HK-2 (cell line): ENCODE results near the gene RPS8.
"Not testable (repeated sequence)": the region's sequence is repeated elsewhere in the genome, so short reads cannot be mapped to it uniquely, and the experiment has no call there.

Source experiments
- DNase-seq: peaks from one replicate; pipeline ENCODE4 v3.0.0-alpha.2; 2018; ENCODE audit not compliant: unreplicated experiment

Gene RPS8

DNA sequence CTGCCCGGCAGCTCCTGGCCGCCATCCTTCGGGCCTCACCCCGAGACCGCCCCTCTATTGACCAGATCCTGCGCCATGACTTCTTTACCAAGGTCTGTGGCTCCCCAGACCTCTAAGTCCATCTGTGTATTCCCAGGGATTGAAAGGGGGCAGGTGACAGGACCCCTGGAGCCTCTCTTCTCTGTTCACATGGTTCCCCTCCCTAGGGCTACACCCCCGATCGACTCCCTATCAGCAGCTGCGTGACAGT is 27.6 kb downstream of the RPS8 start:
- no peak for DNase-seq

DNA sequence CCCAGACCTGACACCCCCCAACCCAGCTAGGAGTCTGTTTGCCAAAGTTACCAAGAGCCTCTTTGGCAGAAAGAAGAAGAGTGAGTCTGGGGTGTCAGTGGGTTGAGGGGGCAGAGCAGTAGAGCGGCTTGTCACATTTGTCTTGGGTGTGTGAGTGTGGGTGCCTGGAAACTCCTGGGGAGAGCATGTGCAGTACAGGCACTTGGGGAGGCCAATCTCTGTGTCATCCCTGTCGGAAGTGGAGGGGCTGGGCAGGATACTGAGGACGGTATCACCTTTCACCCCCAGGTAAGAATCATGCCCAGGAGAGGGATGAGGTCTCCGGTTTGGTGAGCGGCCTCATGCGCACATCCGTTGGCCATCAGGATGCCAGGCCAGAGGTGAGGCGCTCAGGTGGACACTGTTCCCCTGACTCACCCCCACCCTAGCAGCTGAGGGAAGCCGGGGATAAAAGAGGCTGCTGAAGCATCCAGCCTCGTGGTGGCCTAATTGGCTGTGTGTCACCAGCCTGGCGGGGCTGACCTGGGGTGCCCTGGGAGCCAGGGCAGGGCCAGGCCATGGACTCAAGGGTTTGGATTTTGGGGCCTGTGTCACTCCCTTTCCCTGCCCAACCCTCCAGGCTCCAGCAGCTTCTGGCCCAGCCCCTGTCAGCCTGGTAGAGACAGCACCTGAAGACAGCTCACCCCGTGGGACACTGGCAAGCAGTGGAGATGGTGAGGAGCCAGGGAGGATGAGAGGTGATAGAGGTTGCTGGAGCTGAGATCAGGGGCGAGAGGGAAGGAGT is 28.2 kb downstream of the RPS8 start:
- DNase-seq, result no peak

DNA sequence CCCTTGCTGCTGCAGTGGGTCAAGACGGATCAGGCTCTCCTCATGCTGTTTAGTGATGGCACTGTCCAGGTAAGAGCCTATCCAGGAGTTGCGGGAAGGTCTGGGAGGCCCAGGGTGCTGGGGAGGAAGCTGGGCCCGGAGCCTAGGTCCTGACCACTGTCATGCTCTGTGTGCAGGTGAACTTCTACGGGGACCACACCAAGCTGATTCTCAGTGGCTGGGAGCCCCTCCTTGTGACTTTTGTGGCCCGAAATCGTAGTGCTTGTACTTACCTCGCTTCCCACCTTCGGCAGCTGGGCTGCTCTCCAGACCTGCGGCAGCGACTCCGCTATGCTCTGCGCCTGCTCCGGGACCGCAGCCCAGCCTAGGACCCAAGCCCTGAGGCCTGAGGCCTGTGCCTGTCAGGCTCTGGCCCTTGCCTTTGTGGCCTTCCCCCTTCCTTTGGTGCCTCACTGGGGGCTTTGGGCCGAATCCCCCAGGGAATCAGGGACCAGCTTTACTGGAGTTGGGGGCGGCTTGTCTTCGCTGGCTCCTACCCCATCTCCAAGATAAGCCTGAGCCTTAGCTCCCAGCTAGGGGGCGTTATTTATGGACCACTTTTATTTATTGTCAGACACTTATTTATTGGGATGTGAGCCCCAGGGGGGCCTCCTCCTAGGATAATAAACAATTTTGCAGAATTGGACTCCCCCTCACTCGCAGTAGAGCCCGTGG is 30.1 kb downstream of the RPS8 start:
- no peak for DNase-seq

DNA sequence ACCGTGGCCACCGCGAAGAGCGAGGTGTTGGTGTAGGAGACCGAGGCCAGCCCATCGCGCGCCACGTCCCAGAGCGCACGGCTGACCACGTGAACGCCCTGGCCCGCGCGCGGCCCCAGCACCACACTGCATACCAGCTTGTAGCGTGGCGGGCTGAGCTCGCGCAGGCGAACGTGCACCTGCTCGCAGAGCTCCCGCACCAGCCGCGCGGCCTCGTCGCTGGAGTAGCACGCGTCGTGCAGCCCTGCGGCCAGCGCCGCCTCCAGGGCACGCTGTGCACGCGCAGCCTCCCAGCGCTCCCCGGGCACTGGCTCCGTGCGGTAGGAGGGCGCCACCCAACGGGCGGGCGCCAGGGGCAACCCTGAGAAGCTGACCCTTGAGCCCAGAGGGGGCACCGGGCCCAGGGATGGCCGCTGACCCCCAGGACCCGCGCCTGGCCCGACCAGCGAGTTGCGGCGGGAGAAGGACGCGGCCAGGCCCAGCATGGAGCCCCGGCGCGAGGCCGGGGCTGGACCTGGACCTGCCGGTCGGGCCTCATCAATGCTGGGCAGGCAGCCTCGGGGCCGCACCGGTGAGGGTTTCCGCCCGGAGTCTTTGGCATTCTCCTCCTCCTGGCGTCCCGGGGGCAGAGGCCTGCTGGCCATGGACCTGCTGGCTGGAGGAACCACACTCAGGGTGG is 30.8 kb downstream of the RPS8 start:
- no peak for DNase-seq

DNA sequence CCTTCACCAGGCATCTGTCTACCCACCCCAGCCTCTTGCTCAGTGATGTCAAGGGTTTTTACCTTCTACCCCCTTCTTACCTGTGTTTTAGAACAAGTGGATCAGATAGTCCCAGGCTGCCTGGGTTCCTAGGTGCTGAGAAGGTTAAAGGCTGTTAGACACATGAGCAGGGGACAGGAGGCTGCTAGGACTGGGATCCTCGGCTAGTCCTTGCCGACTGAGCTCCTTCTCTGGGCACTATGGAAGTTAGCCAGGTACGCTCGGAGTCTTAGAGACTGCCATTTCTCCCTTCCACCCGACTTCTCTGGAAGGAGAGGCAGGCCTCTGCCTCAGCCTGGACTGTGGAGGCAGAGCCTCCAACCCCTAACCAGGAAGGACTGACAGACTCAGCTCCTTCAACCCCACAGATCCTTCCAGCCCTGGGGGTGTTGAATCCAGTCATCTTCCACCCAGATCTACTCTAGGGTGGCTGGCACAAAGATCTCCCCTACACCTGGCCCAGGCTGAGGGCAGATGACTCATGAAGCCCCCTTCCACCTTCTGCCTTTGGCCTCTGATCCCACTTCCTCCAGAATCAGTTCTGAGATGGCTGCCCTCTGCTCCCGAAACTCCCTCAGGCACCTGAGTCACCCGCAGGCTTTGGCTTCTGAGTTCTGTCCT is 31.5 kb downstream of the RPS8 start, which contains the start of gene DYNLT4:
Gene DYNLT4, minus strand, starts transcription at position 648 of the 660 bp plus-strand sequence. CDS start 683 bp downstream, outside the sequence.
- no peak for DNase-seq

DNA sequence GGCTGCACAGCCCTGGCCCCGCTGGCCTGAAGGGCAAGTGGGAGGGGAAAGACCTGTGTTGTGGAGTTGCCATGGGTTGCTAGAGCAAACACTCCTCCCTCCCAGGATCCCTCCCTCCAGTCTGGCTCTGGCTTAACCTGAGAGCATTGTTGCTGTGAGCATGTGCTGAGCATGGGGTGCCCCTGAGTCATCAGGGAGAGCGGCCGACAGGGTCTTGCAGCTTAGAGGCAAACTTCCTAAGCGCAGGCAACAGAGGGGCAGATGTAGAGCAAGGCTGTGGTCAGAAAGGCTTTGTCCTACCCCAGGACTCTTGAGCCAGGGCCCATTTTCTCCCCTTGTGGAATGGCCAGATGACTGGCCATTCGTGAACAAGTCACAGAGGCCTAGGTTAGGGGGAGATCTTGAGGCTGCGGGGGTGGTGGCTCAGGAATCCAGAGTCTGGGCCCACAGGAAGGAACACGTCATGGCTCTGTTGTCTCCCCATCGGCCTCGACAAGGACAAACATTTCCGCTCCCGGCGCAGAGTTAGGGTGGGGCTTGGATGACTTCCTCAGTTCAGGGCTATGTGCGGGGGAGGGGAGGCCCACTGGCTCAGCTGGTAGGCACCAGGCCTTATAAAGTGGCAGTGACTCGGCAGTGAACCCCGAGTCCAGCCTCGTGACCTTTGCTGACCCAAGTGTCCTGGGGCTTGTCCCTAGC is 32.2 kb downstream of the RPS8 start:
- DNase-seq, result peak; percentile 97

DNA sequence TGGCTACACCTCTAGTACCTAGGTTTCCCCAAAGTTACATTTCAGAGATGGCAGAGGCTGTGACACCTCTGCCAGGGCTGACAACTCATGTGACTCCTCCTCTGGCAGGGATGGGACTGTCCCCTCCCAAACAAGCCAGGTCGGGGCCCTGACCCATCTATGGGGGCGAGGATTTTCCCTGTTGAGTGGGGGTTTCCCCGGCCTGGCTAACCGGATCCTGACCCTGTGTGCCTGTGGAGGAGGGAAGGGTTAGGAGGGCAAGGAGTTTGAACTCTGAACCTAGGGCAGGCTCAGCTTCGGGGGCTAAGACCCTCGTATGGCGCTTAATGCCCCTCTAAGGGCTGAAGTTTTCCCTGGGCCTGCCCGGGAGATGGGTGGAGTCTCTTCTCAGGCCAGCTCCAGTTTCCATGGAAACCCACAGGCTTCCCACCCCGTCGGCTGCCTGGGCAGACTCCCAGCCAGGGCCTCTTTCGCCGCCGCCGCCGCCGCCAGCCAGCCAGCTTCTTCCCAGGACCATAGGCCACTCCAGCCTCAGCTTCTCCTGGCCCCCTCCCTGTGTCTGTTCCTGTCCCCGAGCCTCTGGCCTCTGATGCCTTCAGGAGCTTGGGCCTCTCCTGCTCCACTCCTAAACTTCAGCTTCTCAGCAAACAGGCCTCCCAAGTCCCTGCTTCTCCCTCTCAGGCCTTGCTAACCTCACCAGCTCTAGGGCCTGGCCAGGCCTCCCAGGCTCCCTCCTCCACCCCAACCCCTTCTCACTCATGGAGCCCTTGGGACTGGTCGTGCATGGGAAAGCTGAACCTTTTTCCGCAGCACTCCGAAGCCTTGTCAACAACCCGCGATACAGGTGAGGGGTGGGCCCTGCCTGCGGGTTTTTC is 33.0 kb downstream of the RPS8 start, which contains the start of gene BTBD19:
Gene BTBD19, plus strand, starts transcription at position 461 of the 875 bp plus-strand sequence. Its CDS starts 298 bp downstream, at position 759.
- DNase-seq, result peak; percentile 85

DNA sequence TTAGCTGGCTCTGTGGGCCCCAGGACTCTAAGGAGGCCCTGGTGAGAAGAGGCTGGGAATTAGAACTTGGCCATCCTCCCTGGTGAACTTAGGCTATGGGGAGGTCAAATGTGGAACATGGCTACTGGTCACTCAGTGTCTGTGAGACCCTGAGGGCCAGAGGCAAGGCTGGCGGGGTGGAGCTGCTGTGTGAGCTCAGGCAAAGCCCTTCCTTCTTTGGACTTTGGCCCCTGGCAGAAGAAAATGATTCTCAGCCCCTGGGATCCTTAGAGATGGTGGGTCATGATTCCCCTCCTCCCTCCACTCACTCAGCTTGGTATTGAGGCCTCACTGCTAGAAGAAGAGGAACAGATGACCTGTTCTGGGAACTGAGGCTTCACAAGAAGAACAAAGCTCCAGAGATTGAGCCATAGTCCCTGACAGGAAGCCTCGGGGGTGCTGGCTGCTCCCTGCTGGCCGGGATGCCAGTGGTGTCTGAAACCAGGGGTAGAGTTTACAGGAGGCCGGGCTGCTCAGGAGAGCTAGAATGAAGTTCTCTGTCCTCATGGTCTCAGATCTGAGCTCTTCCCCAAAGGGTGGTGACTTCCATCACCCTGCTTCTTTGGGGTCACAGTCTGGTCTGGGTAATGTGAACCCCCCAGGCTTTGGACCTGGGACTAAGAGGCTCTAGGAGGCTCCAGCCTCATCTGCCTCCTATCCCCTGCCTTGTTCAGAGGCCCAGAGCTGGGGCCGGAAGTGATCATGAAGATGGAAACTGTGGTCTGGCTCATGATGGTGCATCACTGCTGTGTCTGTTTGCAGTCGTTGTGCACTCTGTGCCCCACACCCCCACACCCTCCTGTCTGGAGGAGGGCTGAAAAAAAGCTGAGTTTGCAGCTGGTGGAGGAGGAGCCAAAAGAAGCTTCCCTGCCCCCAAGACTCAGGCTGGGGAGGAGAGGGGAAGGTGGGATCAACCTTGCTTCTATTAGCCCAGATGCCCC is 33.9 kb downstream of the RPS8 start:
- peak; percentile 53 for DNase-seq

DNA sequence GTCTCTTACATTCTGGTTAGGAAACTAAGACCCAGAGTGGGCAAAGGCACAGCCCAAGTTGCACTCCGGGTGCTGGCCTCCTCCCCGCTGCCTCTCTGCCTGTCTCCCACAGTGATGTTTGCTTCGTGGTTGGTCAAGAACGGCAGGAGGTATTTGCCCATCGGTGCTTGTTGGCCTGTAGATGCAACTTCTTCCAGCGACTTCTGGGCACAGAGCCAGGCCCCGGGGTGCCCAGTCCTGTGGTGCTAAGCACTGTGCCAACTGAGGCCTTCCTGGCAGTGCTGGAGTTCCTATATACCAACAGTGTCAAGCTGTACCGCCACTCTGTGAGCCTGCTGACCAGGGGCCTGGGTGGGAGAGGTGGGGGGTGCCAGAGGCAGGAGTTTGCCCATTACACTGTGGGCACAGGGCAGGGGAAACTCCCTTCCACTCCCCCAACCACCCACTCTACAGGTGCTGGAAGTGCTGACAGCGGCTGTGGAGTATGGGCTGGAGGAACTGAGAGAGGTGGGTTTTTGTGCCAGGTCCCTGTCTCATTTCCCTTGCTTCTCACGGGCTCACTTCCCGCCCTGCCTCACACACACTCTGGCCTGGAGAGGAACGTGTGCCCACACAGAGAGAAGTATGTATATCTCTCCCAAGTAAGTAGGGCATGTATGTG is 34.9 kb downstream of the RPS8 start:
- no peak for DNase-seq

DNA sequence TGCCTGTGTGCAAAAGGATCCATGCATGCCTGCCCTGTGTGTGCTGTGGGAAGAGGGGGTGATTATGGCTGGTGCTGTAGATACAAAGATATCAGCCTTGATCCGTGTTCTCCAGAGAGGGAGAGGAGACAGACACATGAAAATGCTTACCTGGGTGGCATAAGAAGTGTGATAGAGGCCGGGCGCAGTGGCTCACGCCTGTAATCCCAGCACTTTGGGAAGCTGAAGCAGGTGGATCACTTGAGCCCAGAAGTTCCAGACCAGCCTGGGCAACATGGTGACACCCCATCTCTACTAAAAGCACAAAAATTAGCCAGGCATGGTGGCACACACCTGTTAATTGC is 35.4 kb downstream of the RPS8 start:
- not testable (repeated sequence) for DNase-seq

DNA sequence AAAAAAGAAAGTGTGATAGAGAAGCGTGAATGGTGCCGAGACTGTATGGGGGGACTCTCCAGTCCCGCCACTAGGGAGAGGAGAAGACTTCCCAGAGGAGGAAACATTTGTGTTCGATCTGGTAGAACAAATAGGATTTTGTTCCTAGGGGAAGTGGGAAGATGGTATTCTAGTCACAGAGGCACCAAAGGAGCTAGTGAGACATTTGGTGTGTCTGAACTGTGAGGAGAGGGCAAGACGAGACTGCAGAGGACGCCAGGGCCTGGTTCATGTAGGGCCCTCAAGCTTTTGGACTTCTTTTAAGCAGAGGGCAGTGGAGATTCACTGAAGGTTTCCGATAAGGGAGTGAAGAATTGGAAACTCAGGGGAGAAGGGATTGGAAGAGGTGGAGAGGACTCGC is 35.9 kb downstream of the RPS8 start:
- DNase-seq, result no peak

DNA sequence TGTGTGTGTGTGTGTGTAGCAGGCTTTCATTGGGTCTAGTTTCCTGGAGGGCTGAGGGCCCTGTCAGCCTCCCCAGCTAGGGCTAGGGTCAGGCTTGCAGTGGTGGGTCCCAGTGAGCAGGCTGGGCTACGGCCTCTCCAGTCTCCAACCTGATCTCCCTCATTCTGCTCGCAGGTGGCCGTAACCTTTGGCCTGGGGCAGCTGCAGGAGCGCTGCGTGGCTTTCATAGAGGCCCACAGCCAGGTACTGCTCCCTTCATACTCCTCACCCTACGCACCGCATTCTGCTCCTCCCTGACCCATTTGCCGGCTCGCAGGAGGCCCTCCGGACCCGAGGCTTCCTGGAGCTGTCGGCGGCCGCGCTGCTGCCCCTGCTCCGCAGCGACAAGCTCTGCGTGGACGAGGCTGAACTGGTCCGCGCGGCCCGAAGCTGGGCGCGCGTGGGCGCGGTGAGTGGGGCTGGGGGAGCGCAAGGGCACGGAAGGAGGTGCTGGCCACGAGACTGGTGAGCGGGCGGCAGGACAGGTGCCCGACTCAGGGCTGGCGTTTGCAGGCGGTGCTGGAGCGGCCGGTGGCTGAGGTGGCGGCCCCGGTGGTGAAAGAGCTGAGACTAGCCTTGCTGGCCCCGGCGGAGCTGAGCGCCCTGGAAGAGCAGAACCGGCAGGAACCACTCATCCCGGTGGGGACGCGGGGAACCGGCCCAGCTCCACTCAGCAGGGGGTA is 37.6 kb downstream of the RPS8 start:
- no peak for DNase-seq

DNA sequence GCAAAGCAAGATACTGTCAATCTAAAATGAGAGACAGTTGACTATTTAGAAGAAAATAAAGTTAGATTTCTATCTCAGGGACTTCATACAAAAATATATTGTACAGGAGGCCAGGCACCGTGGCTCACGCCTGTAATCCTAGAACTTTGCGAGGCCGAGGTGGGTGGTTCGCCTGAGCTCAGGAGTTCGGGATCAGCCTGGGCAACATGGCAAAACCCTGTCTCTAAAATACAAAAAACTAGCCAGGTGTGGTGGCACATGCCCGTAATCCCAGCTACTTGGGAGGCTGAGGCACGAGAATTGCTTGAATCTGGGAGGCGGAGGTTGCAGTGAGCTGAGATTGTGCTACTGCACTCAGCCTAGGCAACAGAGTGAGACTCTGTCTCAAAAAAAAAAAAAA is 40.6 kb downstream of the RPS8 start:
- DNase-seq, result not testable (repeated sequence)

DNA sequence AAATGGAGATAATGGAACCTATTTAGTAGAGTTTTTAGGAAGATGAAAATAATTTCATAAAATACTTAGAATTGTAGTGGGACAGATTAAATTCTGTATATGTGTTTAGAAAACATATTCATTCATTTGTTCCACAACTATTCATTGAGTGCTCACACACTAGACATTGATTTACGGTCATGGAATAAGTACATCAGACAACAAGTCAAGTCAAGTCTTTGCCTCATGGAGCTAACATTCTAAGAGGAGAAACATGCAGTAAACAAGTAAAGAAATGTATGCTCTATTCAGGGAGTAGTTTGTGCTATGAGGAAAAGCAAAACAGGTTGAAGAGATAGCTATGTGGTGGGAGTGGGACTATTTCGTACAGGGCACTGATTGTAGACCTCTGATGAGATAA is 42.0 kb downstream of the RPS8 start:
- no peak for DNase-seq

DNA sequence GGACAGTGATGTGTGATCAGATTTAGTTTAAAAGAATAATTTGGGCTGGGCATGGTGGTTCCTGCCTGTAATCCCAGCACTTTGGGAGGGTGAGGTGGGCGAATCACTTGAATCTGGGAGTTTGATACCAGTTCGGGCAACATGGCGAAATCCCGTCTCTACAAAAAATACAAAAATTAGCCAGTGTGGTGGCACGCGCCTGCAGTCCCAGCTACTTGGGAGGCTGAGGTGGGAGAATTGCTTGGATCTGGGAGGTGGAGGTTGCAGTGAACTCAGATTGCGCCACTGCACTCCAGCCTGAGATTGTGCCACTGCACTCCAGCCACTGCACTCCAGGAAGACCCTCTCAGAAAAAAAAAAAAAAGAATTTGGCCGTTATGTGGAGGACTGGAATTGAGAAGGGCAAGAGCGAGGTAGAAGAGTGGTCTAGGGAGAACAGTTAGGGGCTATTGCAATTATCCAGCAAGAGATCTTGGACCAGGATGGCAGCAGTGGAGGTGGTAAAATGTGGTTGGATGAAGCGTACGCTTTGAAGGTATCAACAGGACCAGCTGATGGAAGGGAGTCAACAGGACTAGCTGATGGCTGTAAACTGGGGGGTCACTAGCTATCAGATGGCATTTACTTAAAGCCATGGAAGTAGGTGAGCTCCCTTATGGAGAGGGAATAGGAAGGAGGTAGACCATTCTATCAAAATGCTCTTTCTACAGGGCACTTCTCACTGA is 42.6 kb downstream of the RPS8 start:
- no peak for DNase-seq

DNA sequence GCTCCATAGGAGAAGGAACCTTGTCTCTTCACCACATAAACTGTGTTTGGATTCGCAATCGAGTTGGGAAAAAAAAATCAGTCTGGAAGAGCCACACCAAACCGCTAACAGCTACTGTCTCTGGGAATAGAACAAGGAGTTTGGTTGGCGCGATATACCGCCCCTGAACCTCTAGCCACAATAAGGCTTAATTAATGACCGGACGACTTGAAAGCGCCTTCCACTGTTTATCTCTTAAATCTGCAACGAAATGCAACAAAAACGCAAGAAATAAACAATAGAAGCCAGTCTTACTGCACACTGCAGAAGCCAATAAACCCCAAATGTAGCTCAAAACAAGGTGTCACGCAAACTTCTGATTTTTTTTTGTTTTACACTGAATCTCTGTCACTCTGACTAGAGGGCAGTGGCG is 43.9 kb downstream of the RPS8 start:
- peak; percentile 35 for DNase-seq

DNA sequence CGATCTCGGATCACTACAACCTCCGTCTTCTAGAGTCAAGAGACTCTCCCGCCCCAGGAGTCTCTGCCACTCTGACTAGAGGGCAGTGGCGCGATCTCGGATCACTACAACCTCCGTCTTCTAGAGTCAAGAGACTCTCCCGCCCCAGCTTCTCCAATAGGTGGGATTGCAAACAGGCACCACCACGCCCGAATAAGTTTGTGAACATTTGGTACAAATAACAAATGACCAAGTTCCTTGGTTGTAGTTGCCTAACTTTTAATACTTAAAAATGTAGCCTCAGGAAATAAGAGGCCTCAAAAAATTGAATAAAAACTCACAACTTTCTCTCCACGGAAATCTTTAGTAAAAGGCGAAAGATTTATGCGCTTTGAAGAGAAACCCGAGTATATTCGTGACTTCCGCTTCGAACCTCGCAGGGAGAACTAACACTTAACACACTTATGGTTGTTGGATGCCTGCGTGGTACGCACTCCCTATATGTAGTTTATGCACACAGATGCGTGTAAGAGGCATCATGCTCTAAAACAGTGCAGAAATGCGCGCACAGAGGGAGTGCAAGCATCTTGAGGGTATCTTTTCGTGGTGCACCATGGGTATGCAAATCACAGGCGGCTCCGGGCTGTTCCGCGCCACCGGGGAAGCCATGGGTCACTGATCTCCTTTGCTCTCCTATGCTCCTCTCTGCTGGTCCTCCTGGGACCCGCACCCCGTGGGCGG is 44.4 kb downstream of the RPS8 start:
- peak; percentile 90 for DNase-seq
